Measurements from ENCODE around the gene TSTD1. TPM values are rescaled to one million over a fixed set of nuclear protein-coding genes. Genes with fewer than 3 reads are reported as not detected.
"Not testable (repeated sequence)": the region's sequence is repeated elsewhere in the genome, so short reads cannot be mapped to it uniquely, and the experiment has no call there.

Gene TSTD1
- total and polyA plus RNA-seq, 2 of the 8 experiments (the other 6 are each of a cell fraction or from before 2014, with no cell fraction given) = 60.9 to 314 TPM

DNA sequence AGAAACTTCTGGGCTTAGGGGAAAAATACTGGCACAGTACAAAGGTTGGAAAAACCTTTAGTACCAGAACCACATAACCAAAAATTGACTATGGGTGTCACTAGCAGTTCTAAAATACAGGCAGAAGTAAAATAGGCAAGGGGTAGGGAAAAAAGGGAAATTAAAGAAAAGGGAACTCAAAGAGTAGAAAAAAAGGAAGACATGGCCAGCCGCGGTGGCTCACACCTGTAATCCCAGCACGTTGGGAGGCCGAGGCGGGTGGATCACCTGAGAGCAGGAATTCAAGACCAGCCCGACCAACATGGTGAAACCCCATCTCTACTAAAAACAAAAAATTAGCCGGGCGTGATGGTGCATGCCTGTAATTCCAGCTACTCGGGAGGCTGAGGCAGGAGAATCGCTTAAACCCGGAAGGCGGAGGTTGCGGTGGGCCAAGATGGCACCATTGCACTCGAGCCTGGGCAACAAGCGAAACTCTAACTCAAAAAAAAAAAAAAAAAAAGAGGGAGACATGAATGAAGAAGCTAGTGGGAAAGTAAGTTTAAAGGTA is 19.6 kb downstream of the TSTD1 start:
- H3K23ac ChIP-seq (ENCODE audit: insufficient read length); H2BK5ac ChIP-seq (ENCODE audit: low read depth, low read length); H3K79me1 ChIP-seq (ENCODE audit: low read depth, low read length); H3K14ac ChIP-seq (ENCODE audit: insufficient read length); H3K9me3 ChIP-seq (ENCODE audit: insufficient read depth in 2 of 2, low read depth in 1 of 2, low read length in 1 of 2); H2BK12ac ChIP-seq (ENCODE audit: low read depth, low read length); H2BK20ac ChIP-seq (ENCODE audit: low read length); H2AK5ac ChIP-seq (ENCODE audit: low read depth, low read length); H2BK120ac ChIP-seq (replicated peaks; ENCODE audit: low read depth, low read length); H4K91ac ChIP-seq (replicated peaks; ENCODE audit: insufficient read length, low read length); H3K18ac ChIP-seq (ENCODE audit: extremely low read depth, low read length); H3K56ac ChIP-seq (replicated peaks; ENCODE audit: insufficient read length, low read depth, low read length); H3K27ac ChIP-seq (ENCODE audit: low read depth, low read length); H4K8ac ChIP-seq (ENCODE audit: extremely low read depth, insufficient read depth, low read length); H3K27me3 ChIP-seq (replicated peaks in 1 of 4; ENCODE audit: control insufficient read depth in 3 of 4, extremely low read depth in 1 of 4, insufficient read depth in 3 of 4, low read length in 3 of 4); FAIRE-seq; H2AFZ ChIP-seq (ENCODE audit: low read length); H2BK15ac ChIP-seq (ENCODE audit: low read length); H3K36me3 ChIP-seq (ENCODE audit: control insufficient read depth in 2 of 4, insufficient read depth in 4 of 4, low read length in 3 of 4); H3K4ac ChIP-seq (replicated peaks; ENCODE audit: insufficient read length, low read depth, low read length); H4K5ac ChIP-seq (ENCODE audit: insufficient read length, low read depth, low read length); DNase-seq (ENCODE audit: low read depth in 1 of 2, low spot score in 2 of 2): not testable (repeated sequence)
- Histone ChIP-seq H3K4me3 (ENCODE audit: extremely low read depth in 1 of 4, insufficient read depth in 2 of 4, low read depth in 3 of 4, low read length in 4 of 4) (peak overlapping the region; percentile 79 to 97 (median 95); a peak in 7 of 8 replicates), H3K4me2 (ENCODE audit: insufficient read depth in 1 of 2, low read depth in 2 of 2, low read length in 2 of 2) (peak overlapping the region; percentile 80 to 92), H3K9ac (replicated peaks in 1 of 4; ENCODE audit: extremely low read depth in 1 of 4, low read depth in 3 of 4, low read length in 3 of 4) (peak overlapping the region in 1 of 4 experiments; percentile 80; a peak in 2 of 7 replicates), H3K4me1 (replicated peaks in 1 of 4; ENCODE audit: control insufficient read depth in 3 of 4, insufficient read depth in 4 of 4, low read length in 3 of 4) (peaks cover 8 to 20% (median 14%) of the 10 kb centered on the region in 4 experiments), H3K23me2 (ENCODE audit: low read depth, low read length) (peaks cover 11% of the 10 kb centered on the region), H3K79me2 (ENCODE audit: control insufficient read depth in 1 of 2, insufficient read depth in 2 of 2, low read length in 2 of 2) (peaks cover 25 to 57% of the 10 kb centered on the region in 2 experiments), H4K20me1 (replicated peaks in 1 of 2; ENCODE audit: control insufficient read depth in 1 of 2, insufficient read depth in 2 of 2, low read length in 2 of 2) (peaks cover 6 to 16% of the 10 kb centered on the region in 2 experiments)
- 87% methylated on average over 15 of the region's 15 CpGs; no CpG with 5 or more reads in 1 of the 2 experiments for whole genome bisulfite sequencing, 2 experiments (ENCODE audit: extremely low coverage in 1 of 2, insufficient coverage in 1 of 2, insufficient read length in 1 of 2, insufficient replicate concordance in 2 of 2, low coverage in 1 of 2, low lambda C conversion rate in 2 of 2, missing lambda C conversion rate in 1 of 2)
- ChIA-PET CTCF (ENCODE audit: partially characterized antibody) (interaction anchor here (1.1 to 2.2 kb wide), 3 partner anchors 29 to 78 kb away, joined by 4 to 12 read pairs (median 7); partner anchors contain the start of gene KLHDC9), POLR2A (ENCODE audit: partially characterized antibody) (interaction anchor here (1.3 to 2.4 kb wide), 5 partner anchors 19 to 148 kb away, joined by 3 to 15 read pairs (median 11); partner anchors contain the start of genes TSTD1 and USF1)

Measured in H1 (cell line).